Neutrophil (primary cell): ENCODE measurements around the gene TSC22D1.

Experiments used
- H3K27ac ChIP-seq: fragments of 200-600 bp; sonication (generic); 2 replicates; pipeline ENCODE4 v1.5.1; 2016; ENCODE audit warnings: mild to moderate bottlenecking, moderate library complexity
- H3K27me3 ChIP-seq: fragments of 200-600 bp; sonication (generic); 2 replicates; pipeline ENCODE4 v1.6.0; 2016; ENCODE audit warnings: mild to moderate bottlenecking
- H3K36me3 ChIP-seq: fragments of 200-600 bp; sonication (generic); 2 replicates; pipeline ENCODE4 v1.5.1; 2017
- H3K4me1 ChIP-seq, 2 experiments: fragments of 200-600 bp in 1 of 2; sonication (generic) in 1 of 2; 1 replicate in 1 of 2; 2 replicates in 1 of 2; pipeline versions ENCODE4 v1.5.1 to v1.6.1; 2013 to 2016; ENCODE audit warnings: low read depth in 1 of 2, low read length in 1 of 2, mild to moderate bottlenecking in 1 of 2, moderate library complexity in 1 of 2; ENCODE audit not compliant: control insufficient read depth in 1 of 2, insufficient read depth in 1 of 2
- H3K4me3 ChIP-seq, 2 experiments: fragments of 200-600 bp in 1 of 2; sonication (generic) in 1 of 2; 1 replicate in 1 of 2; 2 replicates in 1 of 2; pipeline ENCODE4 v1.5.1; 2013 to 2016; ENCODE audit warnings: low read depth in 1 of 2, low read length in 1 of 2, mild to moderate bottlenecking in 1 of 2, moderate library complexity in 1 of 2
- H3K9me3 ChIP-seq: fragments of 200-600 bp; sonication (generic); 2 replicates; pipeline ENCODE4 v1.5.1; 2016
- CTCF ChIP-seq: fragments of 200-600 bp; sonication (generic); IDR thresholded peaks from 2 replicates; pipeline ENCODE4 v1.5.1; 2016; ENCODE audit warnings: antibody characterized with exemption

Gene TSC22D1

GRCh38 chr13:44555207-44555606, 20.9 kb downstream of the TSC22D1 start:
- H3K4me3 ChIP-seq, result no peak overlapping the region
- no peaks in the 10 kb centered on the region for H3K36me3 ChIP-seq
- TF ChIP-seq CTCF, result no peak
- H3K9me3 ChIP-seq, result no peaks in the 10 kb centered on the region
- H3K27me3 ChIP-seq, result no peaks in the 10 kb centered on the region
- H3K27ac ChIP-seq, result no peak overlapping the region
- no peaks in the 10 kb centered on the region for H3K4me1 ChIP-seq

GRCh38 chr13:44549476-44549875, 26.7 kb downstream of the TSC22D1 start:
- no peaks in the 10 kb centered on the region for H3K27me3 ChIP-seq
- no peak overlapping the region for H3K27ac ChIP-seq
- no peaks in the 10 kb centered on the region for H3K4me1 ChIP-seq
- no peak overlapping the region for H3K4me3 ChIP-seq
- no peaks in the 10 kb centered on the region for H3K9me3 ChIP-seq
- TF ChIP-seq CTCF, result no peak
- no peaks in the 10 kb centered on the region for H3K36me3 ChIP-seq

GRCh38 chr13:44546164-44546563, 30.0 kb downstream of the TSC22D1 start:
- H3K4me3 ChIP-seq, result no peak overlapping the region
- no peak overlapping the region for H3K27ac ChIP-seq
- H3K9me3 ChIP-seq, result no peaks in the 10 kb centered on the region
- H3K27me3 ChIP-seq, result no peaks in the 10 kb centered on the region
- no peaks in the 10 kb centered on the region for H3K36me3 ChIP-seq
- no peaks in the 10 kb centered on the region for H3K4me1 ChIP-seq
- TF ChIP-seq CTCF, result no peak

- H3K36me3 ChIP-seq, result no peaks in the 10 kb centered on the region
- no peak for TF ChIP-seq CTCF
- H3K27ac ChIP-seq, result no peak overlapping the region
- no peaks in the 10 kb centered on the region for H3K27me3 ChIP-seq
- no peaks in the 10 kb centered on the region for H3K4me1 ChIP-seq
- no peaks in the 10 kb centered on the region for H3K9me3 ChIP-seq
- no peak overlapping the region for H3K4me3 ChIP-seq
Observed at GRCh38 chr13:44543369-44543768, 32.8 kb downstream of the TSC22D1 start.

- Histone ChIP-seq H3K27ac (no peak overlapping the region), H3K4me1 (no peaks in the 10 kb centered on the region), H3K36me3 (no peaks in the 10 kb centered on the region), H3K9me3 (no peaks in the 10 kb centered on the region), H3K27me3 (no peaks in the 10 kb centered on the region), H3K4me3 (no peak overlapping the region)
- TF ChIP-seq CTCF, result no peak
Observed at GRCh38 chr13:44542361-44542760, 33.8 kb downstream of the TSC22D1 start.

- Histone ChIP-seq H3K27me3 (no peaks in the 10 kb centered on the region), H3K9me3 (no peaks in the 10 kb centered on the region), H3K4me1 (no peaks in the 10 kb centered on the region), H3K27ac (no peak overlapping the region), H3K4me3 (no peak overlapping the region), H3K36me3 (no peaks in the 10 kb centered on the region)
- TF ChIP-seq CTCF, result no peak
Observed at GRCh38 chr13:44541601-44542000, 34.5 kb downstream of the TSC22D1 start.
